IPS-18a (cell line): ENCODE measurements around the gene RNU6-1.

Experiments
- H3K27ac ChIP-seq: one replicate; pipeline ENCODE4 v1.5.1; 2013; ENCODE audit warnings: low read length
- H3K27me3 ChIP-seq: one replicate; pipeline ENCODE4 v1.6.1; 2013; ENCODE audit warnings: mild to moderate bottlenecking, low read length; ENCODE audit not compliant: control insufficient read depth, insufficient read depth
- H3K36me3 ChIP-seq: one replicate; pipeline ENCODE4 v1.6.1; 2013; ENCODE audit warnings: low read depth, low read length; ENCODE audit not compliant: control insufficient read depth
- H3K4me1 ChIP-seq: one replicate; pipeline ENCODE4 v1.6.1; 2013; ENCODE audit warnings: low read depth, low read length; ENCODE audit not compliant: control insufficient read depth
- H3K4me3 ChIP-seq: one replicate; pipeline ENCODE4 v1.5.1; 2013; ENCODE audit warnings: low read length
- H3K9ac ChIP-seq: one replicate; pipeline ENCODE4 v1.6.1; 2013; ENCODE audit warnings: mild to moderate bottlenecking, low read length, moderate library complexity
- H3K9me3 ChIP-seq: one replicate; pipeline ENCODE4 v1.6.1; 2013; ENCODE audit warnings: low read depth, low read length; ENCODE audit not compliant: control insufficient read depth

RNU6-1 gene

GRCh38 chr15:67813104-67813634 lies 26.7 kb downstream of the RNU6-1 start:
- H3K36me3 ChIP-seq, result no peaks in the 10 kb centered on the region
- no peak overlapping the region for H3K4me3 ChIP-seq
- H3K9me3 ChIP-seq, result no peaks in the 10 kb centered on the region
- H3K27ac ChIP-seq, result no peak overlapping the region
- no peak overlapping the region for H3K9ac ChIP-seq
- H3K27me3 ChIP-seq, result peaks cover 19% of the 10 kb centered on the region
- no peaks in the 10 kb centered on the region for H3K4me1 ChIP-seq

- no peaks in the 10 kb centered on the region for H3K36me3 ChIP-seq
- no peak overlapping the region for H3K27ac ChIP-seq
- no peaks in the 10 kb centered on the region for H3K4me1 ChIP-seq
- no peak overlapping the region for H3K9ac ChIP-seq
- H3K27me3 ChIP-seq, result peaks cover 10% of the 10 kb centered on the region
- no peaks in the 10 kb centered on the region for H3K9me3 ChIP-seq
- no peak overlapping the region for H3K4me3 ChIP-seq
Observed at GRCh38 chr15:67812241-67812644, 27.6 kb downstream of the RNU6-1 start.

GRCh38 chr15:67809866-67810265 lies 30.0 kb downstream of the RNU6-1 start:
- no peak overlapping the region for H3K9ac ChIP-seq
- H3K36me3 ChIP-seq, result no peaks in the 10 kb centered on the region
- peaks cover 10% of the 10 kb centered on the region for H3K4me1 ChIP-seq
- H3K4me3 ChIP-seq, result no peak overlapping the region
- H3K9me3 ChIP-seq, result no peaks in the 10 kb centered on the region
- H3K27ac ChIP-seq, result no peak overlapping the region
- no peaks in the 10 kb centered on the region for H3K27me3 ChIP-seq

GRCh38 chr15:67809441-67809840 lies 30.4 kb downstream of the RNU6-1 start:
- H3K4me3 ChIP-seq, result no peak overlapping the region
- no peaks in the 10 kb centered on the region for H3K36me3 ChIP-seq
- H3K27ac ChIP-seq, result no peak overlapping the region
- H3K4me1 ChIP-seq, result peaks cover 15% of the 10 kb centered on the region
- no peaks in the 10 kb centered on the region for H3K27me3 ChIP-seq
- no peaks in the 10 kb centered on the region for H3K9me3 ChIP-seq
- no peak overlapping the region for H3K9ac ChIP-seq

DNA sequence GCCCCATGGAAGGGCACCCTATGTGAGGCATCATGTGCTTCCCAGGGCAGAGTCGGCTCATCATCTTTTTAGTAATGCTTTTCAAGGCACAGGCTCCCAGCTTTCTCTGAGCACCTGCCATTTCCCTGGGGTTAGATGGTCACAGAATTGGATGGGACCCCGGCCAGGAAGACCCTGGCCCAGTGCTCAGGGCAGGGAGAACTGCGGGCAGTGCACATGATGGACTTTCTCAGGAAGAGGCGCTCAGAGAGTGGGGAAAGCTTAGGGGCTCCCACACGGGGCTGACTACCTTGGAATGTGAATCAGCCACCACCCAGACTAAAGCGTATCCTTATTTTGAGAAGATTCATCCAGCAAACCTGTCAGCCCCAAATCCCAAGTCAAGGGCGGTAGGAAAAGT lies 31.0 kb downstream of the RNU6-1 start:
- H3K27ac ChIP-seq, result no peak overlapping the region
- no peaks in the 10 kb centered on the region for H3K27me3 ChIP-seq
- peaks cover 20% of the 10 kb centered on the region for H3K4me1 ChIP-seq
- no peaks in the 10 kb centered on the region for H3K36me3 ChIP-seq
- H3K9me3 ChIP-seq, result no peaks in the 10 kb centered on the region
- no peak overlapping the region for H3K9ac ChIP-seq
- H3K4me3 ChIP-seq, result no peak overlapping the region

- H3K9me3 ChIP-seq, result no peaks in the 10 kb centered on the region
- H3K4me1 ChIP-seq, result peaks cover 20% of the 10 kb centered on the region
- H3K27me3 ChIP-seq, result no peaks in the 10 kb centered on the region
- no peak overlapping the region for H3K27ac ChIP-seq
- no peak overlapping the region for H3K4me3 ChIP-seq
- H3K9ac ChIP-seq, result no peak overlapping the region
- H3K36me3 ChIP-seq, result no peaks in the 10 kb centered on the region
Observed at GRCh38 chr15:67807836-67808235, 32.0 kb downstream of the RNU6-1 start.

- Histone ChIP-seq H3K27ac (no peak overlapping the region), H3K4me1 (peaks cover 20% of the 10 kb centered on the region), H3K9me3 (no peaks in the 10 kb centered on the region)
Observed at GRCh38 chr15:67807141-67807540, 32.7 kb downstream of the RNU6-1 start.

DNA sequence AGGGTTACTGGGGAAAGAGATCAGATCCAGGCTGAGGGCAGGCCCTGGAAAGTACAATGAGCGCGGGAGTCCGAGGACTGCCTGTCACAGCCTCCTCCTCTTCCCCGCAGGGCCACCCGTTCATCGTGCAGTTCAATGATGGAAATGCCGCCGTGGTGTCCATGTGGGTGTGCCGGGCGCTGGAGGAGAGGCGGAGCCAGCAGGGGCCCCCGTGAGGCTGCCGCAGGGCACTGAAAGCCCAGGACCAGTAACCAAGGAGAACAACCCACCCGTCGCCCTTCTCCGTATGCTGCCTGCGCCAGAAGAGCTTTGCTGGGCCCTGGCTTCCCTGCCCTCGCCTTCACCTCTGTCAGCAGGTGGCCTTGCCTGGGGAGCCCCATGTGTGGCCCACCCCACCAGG lies 33.3 kb downstream of the RNU6-1 start:
- Histone ChIP-seq H3K4me1 (peaks cover 20% of the 10 kb centered on the region), H3K27me3 (no peaks in the 10 kb centered on the region), H3K36me3 (no peaks in the 10 kb centered on the region), H3K27ac (no peak overlapping the region), H3K9ac (no peak overlapping the region), H3K4me3 (no peak overlapping the region), H3K9me3 (no peaks in the 10 kb centered on the region)

More at GRCh38 chr15:67807141-67807540, 32.7 kb downstream of the RNU6-1 start:
- no peak overlapping the region for H3K4me3 ChIP-seq
- H3K9ac ChIP-seq, result no peak overlapping the region
- H3K36me3 ChIP-seq, result no peaks in the 10 kb centered on the region
- no peaks in the 10 kb centered on the region for H3K27me3 ChIP-seq

DNA sequence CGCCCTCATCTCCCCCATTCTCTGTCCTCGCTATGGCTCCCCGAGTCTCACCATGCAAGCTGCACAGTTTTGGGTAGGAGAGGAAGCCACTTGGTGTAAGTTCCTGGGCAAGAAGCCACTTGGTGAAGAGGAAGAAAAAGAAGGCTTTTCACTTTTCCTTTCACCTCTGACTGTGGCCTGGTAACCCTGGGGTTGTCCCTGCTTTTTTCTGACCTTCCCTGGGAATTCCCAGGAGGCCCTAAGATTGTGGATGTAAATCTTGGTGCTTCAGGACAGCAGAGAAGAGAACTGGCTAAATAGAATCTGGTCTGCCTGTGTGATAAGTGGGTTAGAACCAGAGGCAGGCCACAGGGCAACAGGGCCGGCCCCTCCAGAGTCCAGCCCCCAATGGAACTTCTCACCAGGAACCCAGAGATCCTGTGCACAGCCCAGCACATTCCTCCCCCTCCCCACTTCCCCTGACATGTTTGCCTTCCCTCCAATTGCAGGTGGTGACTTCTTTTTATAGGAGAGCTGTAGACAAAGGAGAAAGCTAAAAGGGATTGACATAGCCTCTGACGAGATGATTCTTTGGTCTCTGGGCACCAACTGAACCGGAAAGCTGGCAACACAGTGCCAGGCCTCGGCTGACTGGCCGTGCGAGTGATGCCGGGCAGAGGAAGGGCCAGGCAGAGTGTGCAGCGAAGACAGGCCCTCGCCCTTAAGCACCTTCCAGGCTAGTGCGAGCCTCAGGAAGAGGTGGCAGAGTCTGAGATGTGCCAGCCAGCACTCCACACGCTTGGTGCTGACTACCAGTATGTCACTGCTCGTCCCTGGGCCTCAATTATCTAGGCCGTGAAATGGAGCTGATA lies 34.0 kb downstream of the RNU6-1 start:
- no peak overlapping the region for H3K9ac ChIP-seq
- no peaks in the 10 kb centered on the region for H3K36me3 ChIP-seq
- H3K27me3 ChIP-seq, result no peaks in the 10 kb centered on the region
- H3K4me3 ChIP-seq, result no peak overlapping the region
- H3K27ac ChIP-seq, result no peak overlapping the region
- H3K4me1 ChIP-seq, result peaks cover 20% of the 10 kb centered on the region
- H3K9me3 ChIP-seq, result no peaks in the 10 kb centered on the region

GRCh38 chr15:67805008-67805665 lies 34.7 kb downstream of the RNU6-1 start:
- H3K4me3 ChIP-seq, result no peak overlapping the region
- no peaks in the 10 kb centered on the region for H3K36me3 ChIP-seq
- H3K9ac ChIP-seq, result no peak overlapping the region
- H3K4me1 ChIP-seq, result peaks cover 20% of the 10 kb centered on the region
- H3K27me3 ChIP-seq, result no peaks in the 10 kb centered on the region
- H3K9me3 ChIP-seq, result no peaks in the 10 kb centered on the region
- no peak overlapping the region for H3K27ac ChIP-seq

DNA sequence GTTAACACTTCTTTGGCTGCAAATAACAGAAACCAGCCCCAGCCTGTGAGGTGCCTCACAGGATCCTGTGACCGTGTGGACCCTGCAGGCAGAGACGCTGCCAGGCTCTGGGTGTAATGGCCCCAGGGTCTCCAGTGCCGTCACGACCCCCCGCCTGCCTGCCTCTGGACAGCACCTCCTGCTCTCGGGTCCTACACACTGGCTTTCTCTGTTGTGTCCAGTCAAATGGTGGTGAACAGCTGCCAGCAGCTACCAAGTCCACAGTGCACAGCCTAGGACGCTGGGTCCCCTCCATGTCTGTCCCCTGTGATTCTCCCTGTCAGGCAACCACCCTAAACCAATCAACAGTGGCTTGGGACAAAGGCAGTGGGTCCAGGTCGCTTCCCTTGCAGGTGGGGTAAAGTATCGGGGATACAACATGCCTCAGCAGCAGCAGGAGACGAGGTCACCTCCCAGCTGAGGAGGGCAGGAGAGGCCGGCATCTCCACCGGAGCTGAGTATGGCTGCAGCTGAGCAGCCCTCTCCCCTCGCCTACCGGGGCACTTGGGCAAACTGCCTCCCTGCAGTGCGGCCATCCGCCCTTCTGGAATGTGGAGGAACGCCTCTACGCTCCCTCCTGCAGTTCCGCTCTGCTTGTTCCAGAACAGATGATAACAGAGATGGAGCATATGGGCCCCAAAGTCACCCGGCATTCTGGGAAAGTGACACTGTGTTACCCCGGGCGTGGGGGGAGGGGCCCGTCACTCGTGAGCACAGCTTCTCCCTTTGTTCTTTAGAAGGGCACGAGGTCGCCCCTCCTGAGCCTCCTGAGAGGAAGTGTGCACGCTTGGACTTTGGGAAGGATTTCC lies 35.6 kb downstream of the RNU6-1 start:
- no peaks in the 10 kb centered on the region for H3K27me3 ChIP-seq
- no peak overlapping the region for H3K9ac ChIP-seq
- H3K4me3 ChIP-seq, result no peak overlapping the region
- no peaks in the 10 kb centered on the region for H3K36me3 ChIP-seq
- H3K27ac ChIP-seq, result no peak overlapping the region
- no peaks in the 10 kb centered on the region for H3K9me3 ChIP-seq
- H3K4me1 ChIP-seq, result peaks cover 20% of the 10 kb centered on the region
